Measurements from ENCODE around the gene NCMAP.

Gene NCMAP

DNA sequence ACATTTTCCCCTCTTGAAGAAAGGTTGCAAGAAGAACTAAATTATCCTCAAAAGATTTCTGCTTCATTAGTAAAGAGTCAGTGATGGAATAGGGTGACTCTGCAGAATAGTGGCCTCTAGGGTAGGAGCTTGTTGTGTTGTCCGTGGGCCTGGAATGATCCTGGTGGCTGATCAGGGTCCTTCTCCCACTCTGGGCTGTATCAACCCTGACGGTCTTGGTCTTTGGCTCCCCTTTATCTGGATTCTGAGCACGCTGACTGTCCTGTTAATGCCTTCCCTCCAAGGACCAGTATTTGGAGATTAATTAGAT, 50.4 kb downstream of the NCMAP start:
- ChIA-PET CTCF (interaction anchor here (1.3 kb wide), 1 partner anchor 10 kb away, joined by 4 read pairs; no protein-coding TSS in a partner anchor), POLR2A (no interaction called here)
- no peak for DNase-seq (ENCODE audit: extremely low spot score)
- no peak for TF ChIP-seq CTCF (IDR thresholded peaks at IDR 0.05; ENCODE audit: control extremely low read depth, extremely low read depth, low read depth, missing control alignments)

DNA sequence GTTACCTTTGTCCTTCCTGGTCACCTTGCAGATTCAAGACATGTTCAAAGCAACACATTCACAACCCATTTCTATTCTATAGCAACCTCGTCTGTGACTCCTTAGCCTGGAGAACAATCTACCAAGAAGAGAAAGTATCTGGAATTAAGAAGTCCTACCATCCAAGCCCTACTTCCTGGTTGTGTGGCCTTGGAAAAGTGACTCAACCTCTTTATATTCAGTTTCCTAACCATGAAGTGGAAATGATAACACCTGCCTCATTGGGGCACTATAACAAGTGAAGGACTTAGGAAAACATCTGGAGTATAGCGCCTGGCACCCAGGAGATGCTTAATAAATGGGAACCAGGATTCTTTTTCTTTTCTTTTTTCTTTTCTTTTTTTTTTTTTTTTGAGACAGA, 50.7 kb downstream of the NCMAP start:
- CTCF ChIA-PET, result interaction anchor here (1.3 kb wide), 1 partner anchor 10 kb away, joined by 4 read pairs; no protein-coding TSS in a partner anchor
- no peak for TF ChIP-seq CTCF (IDR thresholded peaks at IDR 0.05; ENCODE audit: control extremely low read depth, extremely low read depth, low read depth, missing control alignments)
- POLR2A ChIA-PET, result no interaction called here
- DNase-seq (ENCODE audit: extremely low spot score), result no peak

DNA sequence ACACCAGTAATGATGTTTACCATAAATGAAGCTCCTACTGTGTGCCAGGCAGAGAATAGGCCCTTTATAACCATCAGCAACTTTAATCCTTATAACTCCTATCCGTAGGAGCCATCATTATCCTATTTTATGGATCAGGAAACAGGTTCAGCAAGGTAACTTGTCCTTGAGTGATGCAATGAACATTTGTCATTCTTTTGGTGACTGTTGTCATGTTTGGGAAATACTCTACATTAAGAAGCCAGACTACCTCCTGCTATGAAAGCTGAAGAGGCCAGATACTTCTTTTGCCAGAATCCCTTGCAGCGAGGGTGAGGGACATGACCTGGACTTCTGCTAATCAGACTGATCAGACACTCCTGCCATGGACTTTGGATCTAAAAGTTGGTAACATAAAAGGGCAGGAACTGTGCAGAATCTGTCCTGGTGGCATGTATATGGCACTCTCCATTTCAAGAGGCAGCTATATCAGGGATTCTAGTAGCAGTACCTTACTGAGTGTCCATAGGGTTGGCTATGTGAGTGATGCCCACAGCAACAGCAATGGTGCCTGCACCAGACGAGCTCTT, 54.1 kb downstream of the NCMAP start:
- TF ChIP-seq CTCF (IDR thresholded peaks at IDR 0.05; ENCODE audit: control extremely low read depth, extremely low read depth, low read depth, missing control alignments), result no peak
- CTCF ChIA-PET, result interaction anchor here (2.6 kb wide), 1 partner anchor 23 kb away, joined by 9 read pairs; no protein-coding TSS in a partner anchor
- no peak for DNase-seq (ENCODE audit: extremely low spot score)
- POLR2A ChIA-PET, result no interaction called here

DNA sequence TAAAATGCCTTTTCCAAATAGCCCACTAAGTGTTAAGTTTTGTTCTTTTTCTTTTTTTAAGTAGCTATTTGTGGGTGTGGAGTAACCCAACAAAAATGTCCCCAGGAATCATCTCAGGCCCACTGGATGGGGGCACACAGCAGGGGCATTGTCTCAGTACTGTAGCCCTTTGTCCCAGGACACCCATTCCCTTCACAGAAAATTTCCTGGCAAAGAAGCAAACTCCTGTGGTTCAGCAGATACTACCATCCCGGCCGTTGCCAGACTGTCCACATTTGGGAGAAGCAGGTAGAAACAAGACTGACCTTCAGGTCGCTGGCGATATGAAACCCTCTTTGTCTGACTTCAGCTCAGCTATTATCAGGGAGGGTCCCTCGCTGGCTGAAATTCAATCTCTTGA, 63.5 kb downstream of the NCMAP start:
- no peak for TF ChIP-seq CTCF (IDR thresholded peaks at IDR 0.05; ENCODE audit: control extremely low read depth, extremely low read depth, low read depth, missing control alignments)
- POLR2A ChIA-PET, result no interaction called here
- CTCF ChIA-PET, result no interaction called here

DNA sequence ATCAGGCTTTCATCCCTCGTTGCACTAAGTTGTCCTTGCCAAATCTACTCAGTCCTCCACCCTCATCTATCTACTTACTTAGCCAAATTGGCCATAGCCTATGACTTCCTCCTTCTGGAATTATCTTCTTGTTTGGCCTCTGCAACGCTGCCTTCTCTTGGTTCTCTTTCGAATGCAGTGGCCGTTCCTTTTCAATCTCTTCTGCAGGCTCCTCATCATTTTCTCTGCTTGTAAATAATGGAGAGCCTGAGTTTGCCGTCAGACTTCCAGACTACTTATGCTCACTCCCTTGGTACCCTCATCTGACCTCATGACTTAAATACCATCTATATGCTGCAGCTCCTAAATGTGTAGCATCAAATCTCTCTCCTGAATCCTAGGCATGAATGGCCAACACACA, 64.8 kb downstream of the NCMAP start:
- CTCF ChIA-PET, result interaction anchor here (0.9 to 1.1 kb wide), 3 partner anchors 10 to 33 kb away, joined by 3 to 4 read pairs (median 3); no protein-coding TSS in a partner anchor

More for the DNA sequence above, 63.5 kb downstream of the NCMAP start:
- no peak for DNase-seq (ENCODE audit: extremely low spot score)

GRCh38 chr1:24621121-24621520, 65.2 kb downstream of the NCMAP start:
- no peak for TF ChIP-seq CTCF (IDR thresholded peaks at IDR 0.05; ENCODE audit: control extremely low read depth, extremely low read depth, low read depth, missing control alignments)
- ChIA-PET CTCF (interaction anchor here (0.9 to 1.1 kb wide), 3 partner anchors 10 to 34 kb away, joined by 3 to 4 read pairs (median 3); no protein-coding TSS in a partner anchor), POLR2A (no interaction called here)
- no peak for DNase-seq (ENCODE audit: extremely low spot score)

More for the DNA sequence above, 64.8 kb downstream of the NCMAP start:
- POLR2A ChIA-PET, result no interaction called here
- no peak for DNase-seq (ENCODE audit: extremely low spot score)
- no peak for TF ChIP-seq CTCF (IDR thresholded peaks at IDR 0.05; ENCODE audit: control extremely low read depth, extremely low read depth, low read depth, missing control alignments)

Data from GM10248 (cell line).